Measurements from ENCODE around the gene CWF19L2. TPM values are rescaled to one million over a fixed set of nuclear protein-coding genes. Genes with fewer than 3 reads are reported as not detected.

CWF19L2 gene
- total RNA-seq, result 8.6 and 11.7 TPM in 2 replicates

DNA sequence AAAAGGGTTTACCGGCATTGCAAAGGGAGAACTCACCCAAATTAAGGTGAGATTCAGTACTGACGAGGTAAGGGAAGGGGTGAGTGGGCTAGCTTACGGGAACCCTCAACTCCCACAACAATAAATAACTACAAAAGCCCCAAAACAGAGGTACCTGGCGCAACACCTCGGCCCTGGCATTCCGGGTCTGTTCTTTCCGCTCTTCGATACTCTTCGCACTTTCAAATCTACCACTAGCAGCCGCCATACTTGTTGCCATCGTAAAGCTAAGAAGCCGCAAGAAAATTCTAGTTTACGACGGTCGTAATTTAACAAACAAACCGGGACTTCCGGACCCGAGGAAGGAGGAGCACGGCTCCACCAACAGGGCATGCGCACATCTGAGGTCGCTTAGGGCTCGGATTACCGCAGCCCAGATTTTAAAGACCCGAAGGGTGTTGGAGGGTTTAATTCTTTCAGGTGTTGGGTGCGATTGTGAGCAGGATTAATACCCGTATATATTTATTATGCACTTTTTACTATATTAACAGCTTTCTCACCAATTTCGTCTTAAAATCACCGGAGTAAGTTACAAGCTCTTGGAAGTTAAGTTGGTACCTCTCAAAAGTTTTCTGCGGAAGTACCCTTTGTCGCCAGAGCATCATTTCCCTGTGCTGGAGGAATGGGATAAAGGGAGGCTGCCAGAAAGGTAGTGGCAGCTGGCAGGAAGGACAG lies at the start of gene CWF19L2:
Gene CWF19L2, minus strand, starts transcription at position 268 of the 714 bp plus-strand sequence. Its CDS starts 9 bp downstream, at position 259.

Other genes with a start within 250 kb of the CWF19L2 start
- gene ALKBH8, start 107.9 kb upstream of the CWF19L2 start, total RNA-seq, result 5.4 and 6.6 TPM in 2 replicates
- 0.43 and 1.1 TPM in 2 replicates for gene ELMOD1, start 133.3 kb upstream of the CWF19L2 start, total RNA-seq